Mucosa of gallbladder (tissue), 1 donor: ENCODE results near the gene ZSCAN31. TPM values are rescaled to one million over a fixed set of nuclear protein-coding genes. Genes with fewer than 3 reads are reported as not detected.
A peak's percentile ranks its signal among the peaks of the same experiment; 100 is the strongest.
"Not testable (repeated sequence)": the region's sequence is repeated elsewhere in the genome, so short reads cannot be mapped to it uniquely, and the experiment has no call there.

Source experiments
- DNase-seq: peaks from one replicate; pipeline ENCODE4 v3.0.0-alpha.2; 2020; ENCODE audit warnings: low spot score
- total RNA-seq: library from RNA; stranded (reverse); gene quantifications from one replicate; pipeline ENCODE4 v1.2.1, GENCODE V29; 2021
- donor health status: DM: no; HTN: no; CAD: no.

Gene ZSCAN31
- 38.4 TPM for total RNA-seq

DNA sequence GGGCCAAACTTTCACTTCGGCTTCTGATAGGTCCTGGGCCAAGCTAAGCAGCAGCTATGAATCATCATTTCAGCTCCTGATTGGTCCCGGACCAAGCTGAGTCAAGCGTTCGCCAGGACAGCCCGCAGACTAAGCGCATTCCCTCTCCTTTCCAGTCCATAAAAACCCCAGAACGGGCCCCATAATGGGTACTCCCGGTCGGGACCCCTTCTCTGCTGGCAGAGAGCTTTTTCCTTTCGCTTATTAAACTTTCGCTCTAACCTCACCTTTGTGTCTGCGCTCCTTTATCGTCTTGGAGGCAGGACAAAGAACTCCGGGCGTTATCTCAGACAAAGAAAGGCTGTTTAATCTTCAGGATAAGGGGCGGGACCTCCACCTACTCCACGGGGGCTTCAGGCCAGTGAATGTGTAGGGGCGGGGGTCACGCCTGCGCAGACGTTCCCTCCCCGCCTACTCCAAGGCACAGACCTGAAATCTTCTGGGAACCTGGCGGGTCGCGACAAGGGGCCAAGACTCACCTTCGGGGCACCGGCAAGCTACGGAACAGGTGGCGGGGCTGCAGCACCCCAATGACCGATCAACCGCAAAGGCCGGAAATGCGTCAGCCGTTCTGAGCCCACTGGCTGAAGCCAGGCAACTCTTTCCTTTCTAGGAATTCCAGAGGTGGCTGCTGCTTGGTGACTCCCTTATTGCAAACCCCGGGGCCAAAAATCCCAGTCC is at the start of gene ZSCAN31:
TSS of gene ZSCAN31 (minus strand) at position 585 of the 720 bp plus-strand sequence. CDS start 6,465 bp downstream, outside the sequence.
- peak; percentile 97 for DNase-seq

DNA sequence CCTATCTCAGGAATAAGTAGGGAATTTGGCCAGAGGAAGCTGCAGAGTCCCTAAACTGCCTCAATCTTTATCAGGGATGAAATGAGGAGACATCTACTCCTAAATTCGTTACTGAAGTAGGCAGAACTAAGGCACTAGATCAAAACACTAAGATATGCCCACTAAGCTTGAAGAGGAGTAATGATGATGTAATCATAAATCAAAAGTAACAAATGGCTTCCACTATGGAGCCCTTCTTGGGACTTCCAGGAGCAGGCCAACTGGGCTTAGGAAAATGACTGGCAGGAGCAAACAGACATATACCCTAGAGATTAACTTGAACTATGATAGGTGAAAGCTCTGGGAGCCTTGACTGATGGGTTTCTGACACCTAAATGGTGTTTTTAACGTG is 48.2 kb upstream of the ZSCAN31 start:
- DNase-seq, result no peak

DNA sequence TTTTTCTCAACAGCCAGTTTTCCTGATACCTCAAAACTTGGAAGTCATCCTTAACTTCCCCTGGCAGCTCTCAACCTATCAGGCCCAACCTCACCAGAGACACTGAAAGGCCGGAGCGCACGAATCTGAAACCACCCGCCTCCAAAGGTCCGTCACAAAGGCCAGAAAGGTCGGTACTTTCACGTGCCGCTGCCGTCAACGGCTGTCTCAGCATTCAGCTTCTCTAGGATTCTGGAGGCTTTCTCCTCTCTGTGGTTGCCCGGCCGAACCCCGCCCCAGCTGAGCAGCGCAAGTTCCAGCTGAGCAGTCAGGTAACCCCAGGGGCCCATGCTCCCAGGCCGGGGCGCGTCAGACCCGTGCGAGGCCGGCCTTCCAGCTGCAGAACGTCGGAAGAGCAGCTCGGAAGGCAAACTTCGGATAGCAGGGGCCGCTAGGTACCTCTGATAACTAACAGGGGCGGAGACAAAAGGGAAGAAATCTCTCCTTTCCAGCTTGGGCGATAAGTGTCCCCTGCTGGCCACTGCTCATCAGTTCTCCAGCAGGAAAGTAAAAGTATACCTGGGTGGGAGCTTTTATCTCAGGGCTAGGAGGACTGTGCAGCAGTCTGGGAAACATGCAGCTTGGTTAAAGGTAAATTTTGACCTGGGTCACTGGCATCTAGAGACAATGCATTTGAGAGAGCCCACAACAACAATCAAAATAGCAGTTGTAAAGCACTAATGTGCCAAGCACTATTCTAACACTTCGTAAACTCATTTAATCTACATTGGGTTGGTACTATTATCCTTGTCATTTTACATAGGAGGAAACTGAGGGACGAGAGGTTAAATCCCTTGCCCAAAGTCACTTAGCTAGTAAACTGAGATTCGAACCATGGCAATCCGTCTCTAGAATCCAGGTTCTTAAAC is 47.5 kb upstream of the ZSCAN31 start:
- peak; percentile 90 for DNase-seq

DNA sequence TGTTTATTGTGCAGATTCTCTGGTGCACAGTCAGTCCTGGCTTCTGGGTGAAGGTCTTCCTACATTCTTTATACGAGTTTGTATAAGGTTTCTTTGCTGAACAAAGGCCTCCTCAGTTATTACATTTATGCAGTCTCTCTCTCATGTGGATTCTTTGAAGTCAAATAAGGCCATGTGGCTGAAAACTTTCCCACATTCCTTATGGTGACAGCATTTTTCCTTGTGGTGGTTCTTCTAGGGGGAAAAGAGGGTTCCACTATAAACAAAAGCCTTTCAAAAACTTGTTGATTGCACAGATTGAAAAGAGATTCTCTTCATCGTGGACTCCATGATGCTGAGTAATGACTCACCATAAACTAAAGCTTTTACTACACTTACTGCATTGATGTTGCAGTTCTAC is 44.4 kb upstream of the ZSCAN31 start:
- no peak for DNase-seq

GRCh38 chr6:28378644-28379043 is 42.7 kb upstream of the ZSCAN31 start:
- DNase-seq, result no peak

DNA sequence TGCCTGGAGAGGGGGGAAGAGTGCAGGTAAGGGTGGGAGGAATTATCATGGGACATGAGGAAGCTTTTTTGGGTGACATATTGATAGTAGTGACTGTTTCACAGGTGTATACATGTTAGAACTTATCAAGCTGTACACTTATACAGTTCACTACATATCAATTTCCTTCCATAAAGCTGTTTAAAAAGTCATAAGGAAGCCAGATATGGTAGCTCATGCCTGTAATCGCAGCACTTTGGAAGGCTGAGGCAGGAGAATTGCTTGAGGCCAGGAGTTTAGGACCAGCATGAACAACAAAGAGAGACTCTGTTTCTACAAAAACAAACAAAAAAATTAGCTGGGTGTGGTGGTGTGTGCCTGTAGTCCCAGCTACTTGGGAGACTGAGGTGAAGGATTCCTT is 41.9 kb upstream of the ZSCAN31 start:
- no peak for DNase-seq

DNA sequence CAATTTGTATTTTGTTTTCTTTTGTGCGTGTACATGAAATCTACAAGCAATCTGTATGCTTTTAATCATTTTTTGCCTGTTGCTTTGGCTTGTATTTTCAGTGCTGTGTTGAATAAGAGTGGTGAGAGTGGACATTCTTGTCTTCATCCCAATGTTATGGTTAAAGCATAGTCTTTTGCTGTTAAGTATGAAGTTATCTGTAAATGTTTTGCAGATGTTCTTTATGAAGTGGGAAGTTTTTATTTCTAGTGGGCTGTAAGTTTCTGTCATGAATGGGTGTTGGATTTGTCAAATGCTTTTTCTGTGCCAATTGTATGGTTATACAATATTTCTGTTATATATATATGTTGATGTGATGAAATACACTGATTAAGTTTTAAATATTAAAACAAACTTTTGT is 38.0 kb upstream of the ZSCAN31 start:
- DNase-seq, result no peak

DNA sequence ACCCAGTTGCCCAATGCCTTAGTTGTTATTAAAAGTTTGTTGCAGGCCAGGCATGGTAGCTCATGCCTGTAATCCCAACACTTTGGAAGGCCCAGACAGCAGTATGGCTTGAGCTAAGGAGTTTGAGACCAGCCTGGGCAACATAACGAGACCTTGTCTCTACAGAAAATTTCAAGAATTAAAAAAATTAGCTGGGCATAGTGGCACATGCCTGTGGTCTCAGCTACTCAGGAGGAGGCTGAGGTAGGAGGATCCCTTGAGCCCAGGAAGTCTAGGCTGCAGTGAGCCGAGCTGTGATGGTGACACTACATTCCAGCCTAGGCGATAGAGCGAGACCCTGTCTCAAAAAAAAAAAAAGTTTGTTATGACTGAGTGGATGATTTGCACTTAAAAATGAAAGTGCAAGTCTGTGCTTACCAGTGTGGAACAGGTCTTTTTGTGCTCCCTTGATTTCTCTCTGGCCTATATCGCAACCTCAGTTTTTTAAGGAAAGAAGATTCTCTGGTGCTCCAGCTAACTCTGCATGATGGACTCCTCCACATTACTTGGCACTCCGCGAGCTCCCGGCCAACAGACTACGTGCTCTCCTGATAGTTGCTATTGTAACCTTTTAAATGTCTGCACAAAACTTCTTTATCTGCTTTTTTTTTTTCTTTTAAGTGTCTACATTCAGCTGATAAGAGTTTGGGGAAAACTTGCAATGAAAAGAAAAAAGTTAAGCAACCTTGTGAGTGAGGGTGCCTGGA is 35.9 kb upstream of the ZSCAN31 start:
- DNase-seq, result no peak

DNA sequence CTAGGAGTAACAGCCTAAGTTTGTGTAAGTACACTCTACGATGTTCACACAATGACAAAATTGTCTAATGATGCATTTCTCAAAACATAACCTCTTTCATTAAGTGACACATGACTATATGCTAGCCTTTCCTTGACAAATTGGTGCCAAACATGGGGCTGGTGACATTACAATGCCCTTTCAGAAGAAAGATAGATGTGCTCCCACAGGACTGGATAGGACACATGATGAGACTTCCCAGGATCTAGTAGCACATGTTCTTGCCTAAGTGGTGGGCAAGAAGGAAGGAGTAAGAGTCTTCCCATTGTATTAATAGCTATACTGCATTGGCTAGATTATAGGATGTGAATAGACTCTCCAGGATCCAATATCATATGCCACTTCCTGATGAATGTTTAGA is 35.3 kb upstream of the ZSCAN31 start:
- DNase-seq, result no peak

DNA sequence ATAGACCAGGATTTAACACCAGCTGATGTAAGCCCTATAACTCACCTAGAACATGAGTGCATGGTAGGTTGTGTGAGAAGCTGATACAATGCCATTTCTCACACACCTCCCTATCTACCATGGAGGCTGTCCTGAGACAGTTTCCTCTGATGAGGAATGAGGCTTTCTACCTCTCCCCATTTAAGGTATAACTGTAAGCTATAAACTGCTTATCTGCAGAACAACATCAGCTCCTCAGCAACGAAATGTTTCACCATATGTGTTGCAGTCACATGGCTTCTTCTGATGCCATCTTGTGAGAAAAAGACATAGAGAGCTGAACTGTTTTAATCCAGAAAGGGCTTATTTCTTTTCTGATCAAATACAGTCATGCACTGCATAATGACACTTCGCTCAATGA is 34.5 kb upstream of the ZSCAN31 start:
- no peak for DNase-seq

DNA sequence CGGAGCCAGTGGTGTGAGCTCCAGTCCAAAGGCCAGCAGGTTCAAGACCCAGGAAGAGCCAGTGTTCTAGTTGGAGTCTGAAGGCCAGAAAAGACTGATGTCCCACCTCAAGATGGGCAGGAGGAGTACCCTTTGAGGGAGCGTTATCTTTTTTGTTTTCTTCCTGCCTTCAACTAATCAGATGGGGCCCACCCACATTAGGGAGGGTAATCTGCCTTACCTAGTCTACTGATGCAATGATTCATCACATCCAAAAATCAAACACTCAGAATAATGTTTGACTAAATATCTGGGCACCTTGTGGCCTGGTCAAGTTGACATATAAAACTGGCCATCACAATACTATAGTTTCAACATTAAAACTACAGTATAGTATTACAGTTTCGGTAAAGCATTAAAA is 33.5 kb upstream of the ZSCAN31 start:
- DNase-seq, result no peak

GRCh38 chr6:28368522-28368921 is 32.6 kb upstream of the ZSCAN31 start:
- no peak for DNase-seq

DNA sequence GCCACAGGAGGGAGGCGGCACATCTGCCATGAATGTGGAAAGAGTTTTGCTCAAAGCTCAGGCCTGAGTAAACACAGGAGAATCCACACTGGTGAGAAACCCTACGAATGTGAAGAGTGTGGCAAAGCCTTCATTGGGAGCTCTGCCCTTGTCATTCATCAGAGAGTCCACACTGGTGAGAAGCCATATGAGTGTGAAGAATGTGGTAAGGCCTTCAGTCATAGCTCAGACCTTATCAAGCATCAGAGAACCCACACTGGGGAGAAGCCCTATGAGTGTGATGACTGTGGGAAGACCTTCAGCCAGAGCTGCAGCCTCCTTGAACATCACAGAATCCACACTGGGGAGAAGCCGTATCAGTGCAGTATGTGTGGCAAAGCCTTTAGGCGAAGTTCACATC is 29.6 kb upstream of the ZSCAN31 start:
- DNase-seq, result not testable (repeated sequence)

DNA sequence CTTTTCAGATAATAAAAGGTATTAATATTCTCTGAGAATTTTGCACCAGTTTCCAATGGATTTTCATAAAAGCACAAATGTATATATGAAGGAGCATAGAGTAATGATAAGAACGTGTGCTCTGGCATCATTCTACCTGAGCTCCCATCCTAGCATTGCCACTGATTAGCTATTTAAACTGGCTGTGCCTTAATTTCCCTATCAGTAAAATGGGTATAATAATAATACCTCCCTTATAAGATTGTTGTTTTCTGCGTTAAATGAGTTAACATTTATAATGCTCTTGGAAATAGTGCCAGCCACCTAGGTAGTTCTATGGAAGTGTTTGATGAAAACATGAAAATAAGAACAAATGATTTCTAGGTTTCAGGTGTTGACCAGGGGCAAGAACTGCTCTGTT is 25.0 kb upstream of the ZSCAN31 start:
- no peak for DNase-seq

- not testable (repeated sequence) for DNase-seq
These were observed 23.6 kb upstream of the ZSCAN31 start for GRCh38 chr6:28359562-28359961.

GRCh38 chr6:28357036-28357435 is 21.1 kb upstream of the ZSCAN31 start:
- no peak for DNase-seq

- no peak for DNase-seq
These were observed 20.7 kb upstream of the ZSCAN31 start for GRCh38 chr6:28356666-28357020.

DNA sequence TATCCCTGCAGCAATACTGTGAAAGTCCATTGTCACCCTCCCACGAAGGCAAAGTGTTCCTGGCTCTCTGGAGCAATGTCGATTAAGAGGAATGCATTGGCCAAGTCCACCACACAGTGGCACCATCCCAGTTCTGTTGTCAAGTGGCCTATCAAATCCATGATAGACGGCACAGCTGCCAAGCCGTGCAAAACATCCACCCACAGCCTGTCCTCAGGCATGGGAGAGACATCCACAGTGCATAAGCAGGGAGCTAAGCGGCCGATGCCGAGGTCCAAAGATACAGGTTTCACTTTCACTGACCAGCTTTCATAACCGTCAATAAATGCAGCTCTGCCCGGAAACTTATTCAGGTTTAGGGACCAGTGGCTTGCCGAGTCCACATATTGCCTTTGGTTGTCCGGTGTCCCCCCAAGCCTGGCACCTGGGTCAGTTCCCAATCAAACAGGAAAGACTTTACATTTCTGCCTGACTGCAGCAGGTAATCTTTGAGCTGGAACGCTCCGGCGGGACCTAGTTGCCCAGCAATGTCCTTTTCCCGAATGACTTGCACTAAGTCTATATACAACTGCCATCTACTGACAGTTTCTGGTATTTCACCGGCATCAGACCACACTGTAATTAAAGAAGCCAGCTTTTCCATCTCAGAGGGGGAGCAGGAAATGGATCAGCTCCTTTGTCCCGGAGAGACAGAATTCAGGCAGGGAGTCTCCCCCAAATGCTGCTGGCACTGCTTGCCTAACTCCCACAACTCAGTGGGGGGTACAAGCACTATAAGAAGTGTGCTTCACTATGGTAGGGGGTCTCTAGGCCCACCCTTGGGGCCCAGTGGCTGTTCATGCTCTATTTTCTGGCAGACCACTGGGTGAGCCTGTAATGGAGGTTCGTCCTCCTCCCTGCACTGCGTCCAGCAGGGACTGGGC is 20.1 kb upstream of the ZSCAN31 start:
- DNase-seq, result peak; percentile 89

- no peak for DNase-seq
These were observed 19.0 kb upstream of the ZSCAN31 start for GRCh38 chr6:28354688-28355554.

GRCh38 chr6:28353981-28354676 is 18.2 kb upstream of the ZSCAN31 start:
- DNase-seq, result peak; percentile 48
